ENCODE data around the gene ADD1.

The ADD1 gene

GRCh38 chr4:2843263-2843940 lies at the start of gene ADD1:
Gene ADD1, plus strand, starts transcription at chr4:2843844. Its CDS starts 32,072 bp downstream, at chr4:2875916.
- TF ChIP-seq, protein P1, sequence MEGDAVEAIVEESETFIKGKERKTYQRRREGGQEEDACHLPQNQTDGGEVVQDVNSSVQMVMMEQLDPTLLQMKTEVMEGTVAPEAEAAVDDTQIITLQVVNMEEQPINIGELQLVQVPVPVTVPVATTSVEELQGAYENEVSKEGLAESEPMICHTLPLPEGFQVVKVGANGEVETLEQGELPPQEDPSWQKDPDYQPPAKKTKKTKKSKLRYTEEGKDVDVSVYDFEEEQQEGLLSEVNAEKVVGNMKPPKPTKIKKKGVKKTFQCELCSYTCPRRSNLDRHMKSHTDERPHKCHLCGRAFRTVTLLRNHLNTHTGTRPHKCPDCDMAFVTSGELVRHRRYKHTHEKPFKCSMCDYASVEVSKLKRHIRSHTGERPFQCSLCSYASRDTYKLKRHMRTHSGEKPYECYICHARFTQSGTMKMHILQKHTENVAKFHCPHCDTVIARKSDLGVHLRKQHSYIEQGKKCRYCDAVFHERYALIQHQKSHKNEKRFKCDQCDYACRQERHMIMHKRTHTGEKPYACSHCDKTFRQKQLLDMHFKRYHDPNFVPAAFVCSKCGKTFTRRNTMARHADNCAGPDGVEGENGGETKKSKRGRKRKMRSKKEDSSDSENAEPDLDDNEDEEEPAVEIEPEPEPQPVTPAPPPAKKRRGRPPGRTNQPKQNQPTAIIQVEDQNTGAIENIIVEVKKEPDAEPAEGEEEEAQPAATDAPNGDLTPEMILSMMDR (IDR thresholded peaks at IDR 0.05; ENCODE audit: control insufficient read depth, insufficient read depth, low read depth, low read length, missing control alignments), result no peak
- peak; percentile 73 for DNase-seq (ENCODE audit: low read depth)
- H3K4me3 ChIP-seq (ENCODE audit: control insufficient read depth, low read depth, low read length), result peak within 1 kb of the TSS; percentile 80

GRCh38 chr4:2794486-2795299 lies 49.0 kb upstream of the ADD1 start:
- TF ChIP-seq, protein P1 (IDR thresholded peaks at IDR 0.05; ENCODE audit: control insufficient read depth, insufficient read depth, low read depth, low read length, missing control alignments), result no peak
- peak; percentile 37 for DNase-seq (ENCODE audit: low read depth)
- peak overlapping the region; percentile 63 for H3K4me3 ChIP-seq (ENCODE audit: control insufficient read depth, low read depth, low read length)

DNA sequence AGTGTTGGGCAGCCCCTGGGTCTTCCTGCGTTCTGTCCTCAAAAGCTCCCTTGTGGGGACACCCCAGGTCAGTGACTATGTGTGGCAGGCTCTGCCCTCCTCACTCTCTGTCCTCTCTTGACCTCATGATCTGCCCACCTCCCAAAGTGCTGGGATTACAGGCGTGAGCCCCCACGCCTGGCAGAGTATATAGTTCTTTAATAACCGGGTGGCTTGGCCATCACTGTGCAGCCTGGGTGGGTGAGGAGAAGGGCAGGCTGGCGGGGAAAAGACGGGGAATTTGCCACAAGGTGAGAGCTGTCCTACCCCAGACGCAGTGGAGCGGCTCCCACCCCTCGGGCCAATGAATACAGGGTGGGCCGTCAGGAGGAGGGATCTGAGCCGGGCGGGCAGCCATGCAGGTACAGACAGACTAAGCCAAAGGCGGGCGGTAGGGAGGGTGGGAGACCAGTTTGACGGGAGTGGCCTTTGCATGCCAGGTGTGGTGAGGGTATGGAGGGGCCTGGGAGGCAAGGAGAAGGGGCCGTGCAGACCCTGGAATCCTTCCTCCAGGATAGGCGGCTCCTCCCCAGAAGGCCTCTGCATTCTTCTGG lies 48.2 kb upstream of the ADD1 start:
- TF ChIP-seq, protein P1 (IDR thresholded peaks at IDR 0.05; ENCODE audit: control insufficient read depth, insufficient read depth, low read depth, low read length, missing control alignments), result no peak
- no peak overlapping the region for H3K4me3 ChIP-seq (ENCODE audit: control insufficient read depth, low read depth, low read length)
- no peak for DNase-seq (ENCODE audit: low read depth)

GRCh38 chr4:2795893-2796848 lies 47.5 kb upstream of the ADD1 start:
- peak; percentile 31 for DNase-seq (ENCODE audit: low read depth)
- TF ChIP-seq, protein P1 (IDR thresholded peaks at IDR 0.05; ENCODE audit: control insufficient read depth, insufficient read depth, low read depth, low read length, missing control alignments), result no peak
- no peak overlapping the region for H3K4me3 ChIP-seq (ENCODE audit: control insufficient read depth, low read depth, low read length)

GRCh38 chr4:2796849-2797544 lies 46.6 kb upstream of the ADD1 start:
- TF ChIP-seq, protein P1 (IDR thresholded peaks at IDR 0.05; ENCODE audit: control insufficient read depth, insufficient read depth, low read depth, low read length, missing control alignments), result no peak
- no peak for DNase-seq (ENCODE audit: low read depth)
- H3K4me3 ChIP-seq (ENCODE audit: control insufficient read depth, low read depth, low read length), result no peak overlapping the region

All from AG09309 (cell line).